Measurements from ENCODE around the gene RALB. TPM values are rescaled to one million over a fixed set of nuclear protein-coding genes. Genes with fewer than 3 reads are reported as not detected.

Gene RALB
- total and polyA plus RNA-seq, 2 of the 8 experiments (the other 6 are each of a cell fraction or from before 2014, with no cell fraction given) = 12.0 to 16.6 TPM

GRCh38 chr2:120341977-120342376, 89.3 kb downstream of the RALB start:
- TF ChIP-seq SAP30 (IDR thresholded peaks at IDR 0.05; ENCODE audit: insufficient read depth, insufficient replicate concordance, low read length) (no peak), TCF12 (IDR thresholded peaks at IDR 0.05; ENCODE audit: low read depth, low read length) (no peak), CTBP2 (IDR thresholded peaks at IDR 0.05; ENCODE audit: borderline replicate concordance, insufficient read depth, insufficient read length, low read length) (no peak), SIRT6 (IDR thresholded peaks at IDR 0.05; ENCODE audit: low read length) (no peak), CHD2 (IDR thresholded peaks at IDR 0.05; ENCODE audit: low read length) (no peak), RFX5 (IDR thresholded peaks at IDR 0.05; ENCODE audit: borderline replicate concordance, low read depth, low read length) (no peak), RXRA (IDR thresholded peaks at IDR 0.05; ENCODE audit: insufficient read depth, low read depth, low read length) (no peak), SIN3A (conservative IDR thresholded peaks at IDR 0.05 in 1 of 2, IDR thresholded peaks at IDR 0.05 in 1 of 2; ENCODE audit: low read depth in 1 of 2, low read length in 2 of 2) (no peak), NRF1 (IDR thresholded peaks at IDR 0.05; ENCODE audit: low read depth, low read length) (no peak), MAFK (IDR thresholded peaks at IDR 0.05; ENCODE audit: low read depth, low read length) (no peak), ATF3 (IDR thresholded peaks at IDR 0.05; ENCODE audit: insufficient read depth, low read depth, low read length) (no peak), GABPA (IDR thresholded peaks at IDR 0.05; ENCODE audit: borderline replicate concordance, insufficient read depth, low read length) (no peak)
- no peak for DNase-seq (ENCODE audit: low read depth in 1 of 2, low spot score in 2 of 2)
- ChIA-PET POLR2A (ENCODE audit: partially characterized antibody) (interaction anchor here (1.5 kb wide), 1 partner anchor 99 kb away, joined by 3 read pairs; no protein-coding TSS in a partner anchor), CTCF (ENCODE audit: partially characterized antibody) (interaction anchor here (0.7 to 9.9 kb wide), 21 partner anchors 9 to 341 kb away, joined by 3 to 118 read pairs (median 5); no protein-coding TSS in a partner anchor)
- Histone ChIP-seq H2AK5ac (ENCODE audit: low read depth, low read length) (0 out of 2 replicates have a peak overlapping the region, but pooled peaks have one; percentile 39), H3K4me1 (replicated peaks in 1 of 4; ENCODE audit: control insufficient read depth in 3 of 4, insufficient read depth in 4 of 4, low read length in 3 of 4) (peaks cover 0 to 18% (median 6%) of the 10 kb centered on the region in 4 experiments; a peak in 4 of 7 replicates), H2BK5ac (ENCODE audit: low read depth, low read length) (no peak overlapping the region), H2BK20ac (ENCODE audit: low read length) (no peak overlapping the region), H3K23me2 (ENCODE audit: low read depth, low read length) (peaks cover 13% of the 10 kb centered on the region; the same call in 1 of the 2 replicates), H3K14ac (ENCODE audit: insufficient read length) (no peak overlapping the region), H4K20me1 (replicated peaks in 1 of 2; ENCODE audit: control insufficient read depth in 1 of 2, insufficient read depth in 2 of 2, low read length in 2 of 2) (peaks cover 0 to 2% of the 10 kb centered on the region in 2 experiments), H3K9ac (replicated peaks in 1 of 4; ENCODE audit: extremely low read depth in 1 of 4, low read depth in 3 of 4, low read length in 3 of 4) (no peak overlapping the region), H4K91ac (replicated peaks; ENCODE audit: insufficient read length, low read length) (no peak overlapping the region), H3K79me1 (ENCODE audit: low read depth, low read length) (no peaks in the 10 kb centered on the region), H3K56ac (replicated peaks; ENCODE audit: insufficient read length, low read depth, low read length) (no peak overlapping the region), H3K27me3 (replicated peaks in 1 of 4; ENCODE audit: control insufficient read depth in 3 of 4, extremely low read depth in 1 of 4, insufficient read depth in 3 of 4, low read length in 3 of 4) (peaks cover 44 to 61% (median 54%) of the 10 kb centered on the region in 4 experiments), H3K36me3 (ENCODE audit: control insufficient read depth in 2 of 4, insufficient read depth in 4 of 4, low read length in 3 of 4) (peaks cover 0 to 19% (median 0%) of the 10 kb centered on the region in 4 experiments; a peak in 2 of 8 replicates), H3K4ac (replicated peaks; ENCODE audit: insufficient read length, low read depth, low read length) (no peak overlapping the region), H3K79me2 (ENCODE audit: control insufficient read depth in 1 of 2, insufficient read depth in 2 of 2, low read length in 2 of 2) (no peaks in the 10 kb centered on the region), H2AFZ (ENCODE audit: low read length) (no peak overlapping the region), H2BK12ac (ENCODE audit: low read depth, low read length) (0 out of 2 replicates have a peak overlapping the region, but pooled peaks have one; percentile 55), H3K23ac (ENCODE audit: insufficient read length) (no peak overlapping the region), H3K9me3 (ENCODE audit: insufficient read depth in 2 of 2, low read depth in 1 of 2, low read length in 1 of 2) (no peaks in the 10 kb centered on the region), H4K5ac (ENCODE audit: insufficient read length, low read depth, low read length) (no peak overlapping the region), H4K8ac (ENCODE audit: extremely low read depth, insufficient read depth, low read length) (no peak overlapping the region), H3K18ac (ENCODE audit: extremely low read depth, low read length) (no peak overlapping the region), H3K4me2 (ENCODE audit: insufficient read depth in 1 of 2, low read depth in 2 of 2, low read length in 2 of 2) (no peak overlapping the region), H3K4me3 (ENCODE audit: extremely low read depth in 1 of 4, insufficient read depth in 2 of 4, low read depth in 3 of 4, low read length in 4 of 4) (no peak overlapping the region), H2BK120ac (replicated peaks; ENCODE audit: low read depth, low read length) (no peak overlapping the region), H2BK15ac (ENCODE audit: low read length) (no peak overlapping the region), H3K27ac (ENCODE audit: low read depth, low read length) (no peak overlapping the region)
- no peak for FAIRE-seq
- 73% methylated on average over 5 of the region's 7 CpGs; no CpG with 5 or more reads in 1 of the 2 experiments for WGBS, 2 experiments (ENCODE audit: extremely low coverage in 1 of 2, insufficient coverage in 1 of 2, insufficient read length in 1 of 2, insufficient replicate concordance in 2 of 2, low coverage in 1 of 2, low lambda C conversion rate in 2 of 2, missing lambda C conversion rate in 1 of 2)
